HG03066 (cell line): ENCODE measurements around the gene MYO1H.

ENCODE experiments used
- ATAC-seq: cut with Tn5 transposase; IDR thresholded peaks from one replicate; pipeline ENCODE4 v1.9.1; 2021; ENCODE audit warnings: low read depth; ENCODE audit not compliant: unreplicated experiment

MYO1H gene

GRCh38 chr12:109445191-109445609 is 97.5 kb downstream of the MYO1H start:
- no peak for ATAC-seq

GRCh38 chr12:109446869-109447268 is 99.2 kb downstream of the MYO1H start:
- no peak for ATAC-seq

- no peak for ATAC-seq
These were observed 99.8 kb downstream of the MYO1H start for GRCh38 chr12:109447482-109447881.

GRCh38 chr12:109448272-109448671 is 100.6 kb downstream of the MYO1H start:
- no peak for ATAC-seq

GRCh38 chr12:109448707-109449390 is 101.1 kb downstream of the MYO1H start:
- ATAC-seq = no peak

GRCh38 chr12:109449845-109450532 is 102.3 kb downstream of the MYO1H start:
- no peak for ATAC-seq

- ATAC-seq = no peak
These were observed 103.3 kb downstream of the MYO1H start for GRCh38 chr12:109450980-109451379.

GRCh38 chr12:109451400-109451799 is 103.7 kb downstream of the MYO1H start:
- no peak for ATAC-seq

- ATAC-seq = no peak
These were observed 104.8 kb downstream of the MYO1H start for GRCh38 chr12:109452489-109452888.

GRCh38 chr12:109455706-109456105 is 108.0 kb downstream of the MYO1H start:
- ATAC-seq = no peak

- ATAC-seq = no peak
These were observed 110.4 kb downstream of the MYO1H start for GRCh38 chr12:109458086-109458485.

GRCh38 chr12:109458771-109459208 is 111.1 kb downstream of the MYO1H start:
- ATAC-seq = no peak

- ATAC-seq = no peak
These were observed 111.5 kb downstream of the MYO1H start for GRCh38 chr12:109459247-109459646.

- no peak for ATAC-seq
These were observed 112.8 kb downstream of the MYO1H start for GRCh38 chr12:109460538-109460937.

GRCh38 chr12:109461049-109461845 is 113.5 kb downstream of the MYO1H start:
- no peak for ATAC-seq

GRCh38 chr12:109461846-109462756 is 114.4 kb downstream of the MYO1H start:
- no peak for ATAC-seq

- ATAC-seq = no peak
These were observed 115.4 kb downstream of the MYO1H start for GRCh38 chr12:109462868-109463692.

- no peak for ATAC-seq
These were observed 116.1 kb downstream of the MYO1H start for GRCh38 chr12:109463756-109464155.

- no peak for ATAC-seq
These were observed 117.1 kb downstream of the MYO1H start for GRCh38 chr12:109464642-109465351.
